Fibroblast of villous mesenchyme (primary cell): ENCODE results near the gene TBC1D23. TPM values are rescaled to one million over a fixed set of nuclear protein-coding genes. Genes with fewer than 3 reads are reported as not detected.
"Not testable (repeated sequence)": the region's sequence is repeated elsewhere in the genome, so short reads cannot be mapped to it uniquely, and the experiment has no call there.

Experiments
- DNase-seq: peaks from one replicate; pipeline ENCODE4 v3.0.0-alpha.2; 2010; ENCODE audit warnings: low read depth
- H3K4me3 ChIP-seq: 2 replicates; pipeline ENCODE4 v1.5.1; 2011; ENCODE audit warnings: low read depth, mild to moderate bottlenecking, low read length
- CTCF ChIP-seq: IDR thresholded peaks from 2 replicates; pipeline ENCODE4 v1.5.1; 2012; ENCODE audit warnings: low read depth, mild to moderate bottlenecking, low read length; ENCODE audit not compliant: insufficient read depth
- total RNA-seq: library from RNA; depleted of rRNA; stranded (reverse); fragments of >200 nt; gene quantifications from 2 replicates; pipeline ENCODE4 v1.2.3, GENCODE V29; 2012

TBC1D23 gene
- total RNA-seq, 1 donor, result 90.2 TPM

DNA sequence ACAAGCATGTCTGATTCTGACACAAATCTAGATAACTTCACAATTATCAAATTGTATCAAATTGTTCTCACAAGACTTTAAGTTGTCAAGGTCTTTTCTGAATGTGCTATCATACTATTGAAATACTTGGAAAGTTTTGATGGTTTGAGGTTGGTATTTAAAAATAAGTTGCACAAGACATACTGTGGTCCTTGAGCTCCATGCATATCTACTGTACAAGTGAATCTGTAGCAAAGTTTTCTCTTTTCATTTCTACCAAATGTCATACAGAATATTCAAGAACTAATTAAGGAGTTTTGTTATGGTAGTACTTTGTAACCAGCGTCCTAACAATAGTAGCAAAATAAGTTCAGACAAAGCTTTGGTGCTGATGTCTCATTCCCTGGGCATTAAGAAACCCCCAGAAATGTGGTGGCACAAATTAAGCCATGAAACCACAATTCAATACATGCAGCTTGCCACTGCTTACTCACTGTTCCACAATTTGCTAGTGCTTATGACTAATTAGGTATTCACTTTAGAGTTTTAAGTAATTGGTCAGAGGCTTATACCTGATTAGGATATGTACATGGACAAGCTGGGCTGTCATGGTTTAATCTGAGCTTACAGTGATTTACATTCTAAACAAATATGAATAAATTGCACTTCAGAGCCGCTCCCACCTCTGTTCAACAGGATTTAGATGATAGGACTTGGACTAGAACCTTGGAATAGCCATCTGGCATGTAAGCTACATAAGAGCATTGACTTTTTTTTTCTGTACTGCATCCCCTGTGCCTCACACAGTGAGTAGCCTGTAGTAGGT lies 8.8 kb downstream of the TBC1D23 start:
- no peak overlapping the region for H3K4me3 ChIP-seq
- TF ChIP-seq CTCF, result no peak
- DNase-seq, result peak; percentile 83

DNA sequence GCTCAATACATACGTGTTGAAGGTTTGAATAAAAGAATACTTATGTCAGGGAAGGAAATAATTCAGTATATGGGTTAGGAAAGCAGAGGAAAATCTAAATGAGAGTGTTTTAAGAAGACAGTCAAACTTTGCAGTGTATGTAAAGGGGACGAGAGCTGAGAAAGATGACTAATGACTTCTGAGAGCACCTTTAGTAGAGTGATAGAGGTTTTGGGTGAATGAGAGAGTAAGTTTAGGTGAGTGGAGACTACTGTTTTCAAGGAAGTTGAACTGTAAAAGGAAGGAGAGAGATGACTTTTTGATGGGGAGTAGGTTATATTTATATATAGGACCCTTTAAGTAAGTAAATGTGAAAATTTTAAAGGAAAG lies 9.4 kb downstream of the TBC1D23 start:
- TF ChIP-seq CTCF, result no peak
- H3K4me3 ChIP-seq, result no peak overlapping the region
- DNase-seq, result no peak

GRCh38 chr3:100271522-100271921 lies 10.7 kb downstream of the TBC1D23 start:
- no peak overlapping the region for H3K4me3 ChIP-seq
- TF ChIP-seq CTCF, result no peak
- no peak for DNase-seq

GRCh38 chr3:100272797-100273611 lies 12.2 kb downstream of the TBC1D23 start:
- DNase-seq, H3K4me3 ChIP-seq: not testable (repeated sequence)

DNA sequence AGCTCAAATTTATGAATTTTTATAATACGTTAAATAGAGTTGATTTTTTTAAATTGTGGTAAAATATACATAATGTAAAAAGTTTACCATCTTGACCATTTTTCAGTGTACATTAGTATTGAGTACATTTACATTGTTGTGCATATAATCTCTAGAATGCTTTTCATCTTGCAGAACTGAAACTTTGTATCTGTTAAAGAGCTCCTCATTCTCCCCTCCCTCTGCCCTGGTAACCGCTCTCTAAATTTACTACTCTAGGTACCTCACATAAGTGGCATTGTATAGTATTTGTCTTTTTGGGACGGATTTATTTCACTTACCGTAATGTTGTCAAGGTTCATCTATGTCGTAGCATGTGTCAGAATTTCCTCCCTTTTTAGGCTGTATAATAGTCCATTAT lies 13.6 kb downstream of the TBC1D23 start:
- TF ChIP-seq CTCF, result no peak

DNA sequence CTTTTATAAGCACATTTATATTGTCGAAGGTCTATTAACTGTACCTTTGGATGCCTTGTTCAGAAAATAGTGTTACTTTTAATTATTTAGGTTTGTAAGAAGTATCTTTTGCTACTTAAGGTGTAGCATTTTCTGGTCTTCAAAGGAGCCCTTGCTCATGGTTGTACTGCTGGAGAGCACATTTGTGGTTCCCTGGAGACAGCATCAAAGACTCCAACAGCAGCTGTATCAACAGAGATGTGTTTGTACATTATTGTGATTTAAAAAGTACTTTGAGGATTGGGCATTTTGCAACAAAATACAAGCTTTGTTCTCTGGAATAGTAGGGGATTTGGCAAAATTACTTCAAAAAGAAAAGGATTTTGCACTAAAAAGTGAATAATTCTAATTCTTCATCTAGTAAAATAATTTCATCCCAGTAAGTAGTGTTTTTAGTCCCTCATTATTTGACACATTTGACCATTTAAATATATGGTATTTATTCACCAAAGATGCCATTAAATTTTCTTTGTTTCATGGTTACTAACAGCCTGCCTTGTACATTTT lies 16.5 kb downstream of the TBC1D23 start:
- H3K4me3 ChIP-seq, result no peak overlapping the region
- DNase-seq, result no peak
- TF ChIP-seq CTCF, result no peak

More for the DNA sequence above, 13.6 kb downstream of the TBC1D23 start:
- H3K4me3 ChIP-seq, result no peak overlapping the region
- DNase-seq, result no peak

GRCh38 chr3:100278910-100279309 lies 18.1 kb downstream of the TBC1D23 start:
- no peak for TF ChIP-seq CTCF
- H3K4me3 ChIP-seq, result no peak overlapping the region
- no peak for DNase-seq
